ENCODE results near the gene LRP5. TPM values are rescaled to one million over a fixed set of nuclear protein-coding genes. Genes with fewer than 3 reads are reported as not detected.

Gene LRP5
- polyA plus RNA-seq, 1 donor (not counting 4 experiments of a cell fraction or from before 2014, with no cell fraction given), result 6.6 TPM

GRCh38 chr11:68420171-68420570 is 107.8 kb downstream of the LRP5 start:
- Histone ChIP-seq H3K9me3 (ENCODE audit: control insufficient read depth, low read depth, low read length) (no peaks in the 10 kb centered on the region), H3K4me1 (ENCODE audit: control insufficient read depth, extremely low read depth, insufficient read depth, low read length) (no peaks in the 10 kb centered on the region), H3K79me2 (ENCODE audit: control insufficient read depth, insufficient read depth, low read length) (no peaks in the 10 kb centered on the region), H3K9ac (ENCODE audit: control insufficient read depth, extremely low read depth, insufficient read depth, low read length) (no peak overlapping the region), H3K27me3 (ENCODE audit: control insufficient read depth, extremely low read depth, insufficient read depth, low read length) (no peaks in the 10 kb centered on the region), H4K20me1 (ENCODE audit: control insufficient read depth, extremely low read depth, insufficient read depth, low read length) (no peaks in the 10 kb centered on the region), H3K9me1 (ENCODE audit: control insufficient read depth, extremely low read depth, insufficient read depth, low read length) (no peaks in the 10 kb centered on the region), H2AFZ (ENCODE audit: control insufficient read depth, low read length) (no peak overlapping the region), H3K27ac (ENCODE audit: control insufficient read depth, insufficient read depth, low read length) (no peak overlapping the region), H3K36me3 (ENCODE audit: control insufficient read depth in 2 of 2, extremely low read depth in 1 of 2, insufficient read depth in 2 of 2, low read length in 2 of 2) (peaks cover 6 to 14% of the 10 kb centered on the region in 2 experiments), H3K4me3 (ENCODE audit: control insufficient read depth in 2 of 3, extremely low read depth in 1 of 3, insufficient read depth in 2 of 3, low read depth in 1 of 3, low read length in 3 of 3) (no peak overlapping the region), H3K4me2 (ENCODE audit: control insufficient read depth, extremely low read depth, insufficient read depth, low read depth, low read length) (no peak overlapping the region)
- dilution Hi-C loops (cut with MboI; ENCODE audit: extremely low pct_ligation_motif_present, low sequenced_read_pairs), result no loop called here
- DNase-seq (ENCODE audit: low read depth, low spot score) (no peak), FAIRE-seq (no peak)
- TF ChIP-seq EZH2 (IDR thresholded peaks at IDR 0.05; ENCODE audit: low read length) (no peak), CTCF (optimal IDR thresholded peaks at IDR 0.05 in 1 of 3, IDR thresholded peaks at IDR 0.05 in 1 of 3, conservative IDR thresholded peaks at IDR 0.05 in 1 of 3; ENCODE audit: extremely low read depth in 1 of 3, insufficient read depth in 2 of 3, low read length in 3 of 3) (no peak)

- FAIRE-seq (no peak), DNase-seq (ENCODE audit: low read depth, low spot score) (no peak)
- Histone ChIP-seq H3K9ac (ENCODE audit: control insufficient read depth, extremely low read depth, insufficient read depth, low read length) (no peak overlapping the region), H3K4me2 (ENCODE audit: control insufficient read depth, extremely low read depth, insufficient read depth, low read depth, low read length) (no peak overlapping the region), H3K36me3 (ENCODE audit: control insufficient read depth in 2 of 2, extremely low read depth in 1 of 2, insufficient read depth in 2 of 2, low read length in 2 of 2) (peaks cover 11 to 15% of the 10 kb centered on the region in 2 experiments), H3K9me1 (ENCODE audit: control insufficient read depth, extremely low read depth, insufficient read depth, low read length) (no peaks in the 10 kb centered on the region), H2AFZ (ENCODE audit: control insufficient read depth, low read length) (no peak overlapping the region), H3K27ac (ENCODE audit: control insufficient read depth, insufficient read depth, low read length) (no peak overlapping the region), H3K27me3 (ENCODE audit: control insufficient read depth, extremely low read depth, insufficient read depth, low read length) (no peaks in the 10 kb centered on the region), H3K79me2 (ENCODE audit: control insufficient read depth, insufficient read depth, low read length) (no peaks in the 10 kb centered on the region), H3K9me3 (ENCODE audit: control insufficient read depth, low read depth, low read length) (no peaks in the 10 kb centered on the region), H3K4me3 (ENCODE audit: control insufficient read depth in 2 of 3, extremely low read depth in 1 of 3, insufficient read depth in 2 of 3, low read depth in 1 of 3, low read length in 3 of 3) (no peak overlapping the region), H4K20me1 (ENCODE audit: control insufficient read depth, extremely low read depth, insufficient read depth, low read length) (no peaks in the 10 kb centered on the region), H3K4me1 (ENCODE audit: control insufficient read depth, extremely low read depth, insufficient read depth, low read length) (no peaks in the 10 kb centered on the region)
- dilution Hi-C loops (cut with MboI; ENCODE audit: extremely low pct_ligation_motif_present, low sequenced_read_pairs), result no loop called here
- TF ChIP-seq EZH2 (IDR thresholded peaks at IDR 0.05; ENCODE audit: low read length) (no peak), CTCF (optimal IDR thresholded peaks at IDR 0.05 in 1 of 3, IDR thresholded peaks at IDR 0.05 in 1 of 3, conservative IDR thresholded peaks at IDR 0.05 in 1 of 3; ENCODE audit: extremely low read depth in 1 of 3, insufficient read depth in 2 of 3, low read length in 3 of 3) (no peak)
Observed at GRCh38 chr11:68423481-68423880, 111.1 kb downstream of the LRP5 start.

All from keratinocyte (primary cell).